HepG2 (cell line): ENCODE measurements around the gene SAMD4A. TPM values are rescaled to one million over a fixed set of nuclear protein-coding genes. Genes with fewer than 3 reads are reported as not detected.

Source experiments
- AKAP8 ChIP-seq: sonication (generic); formaldehyde crosslinking; IDR thresholded peaks from 2 replicates; pipeline ENCODE4 v1.5.1; 2020; ENCODE audit warnings: mild to moderate bottlenecking, missing genetic modification reagents
- CREB1 ChIP-seq, 2 experiments: fragments of 450-650 bp in 1 of 2; IDR thresholded peaks; 2 replicates each; pipeline ENCODE4 v1.6.1; 2016 to 2017; ENCODE audit warnings: control low read depth in 1 of 2, mild to moderate bottlenecking in 1 of 2, missing compliant biosample characterization in 1 of 2, missing genetic modification characterization in 1 of 2
- EED ChIP-seq: sonication (generic); formaldehyde crosslinking; IDR thresholded peaks from 2 replicates; pipeline ENCODE4 v1.5.0; 2020; ENCODE audit warnings: mild to moderate bottlenecking, missing genetic modification reagents
- IKZF1 ChIP-seq: fragments of 450-650 bp; IDR thresholded peaks from 2 replicates; pipeline ENCODE4 v1.7.1; 2016
- KLF16 ChIP-seq, 2 experiments: sonication (generic) in 1 of 2; formaldehyde crosslinking in 1 of 2; IDR thresholded peaks; 2 replicates each; pipeline versions ENCODE4 v1.6.1 to v1.8.0; 2016 to 2023; ENCODE audit warnings: missing genetic modification reagents in 2 of 2, missing compliant biosample characterization in 1 of 2
- MEIS2 ChIP-seq: sonication (generic); formaldehyde crosslinking; IDR thresholded peaks from 2 replicates; pipeline ENCODE4 v1.9.0; 2021; ENCODE audit warnings: mild to moderate bottlenecking, missing genetic modification reagents
- PRDM15 ChIP-seq: sonication (generic); formaldehyde crosslinking; IDR thresholded peaks from 2 replicates; pipeline ENCODE4 v1.4.0; 2020; ENCODE audit warnings: missing genetic modification reagents
- PRPF4 ChIP-seq: fragments of 200-400 bp; formaldehyde crosslinking; IDR thresholded peaks from 2 replicates; pipeline ENCODE4 v1.6.1; 2016; ENCODE audit warnings: low read length, low read depth; ENCODE audit not compliant: poor library complexity, severe bottlenecking
- REST ChIP-seq, 2 experiments: IDR thresholded peaks; 2 replicates each; pipeline ENCODE4 v1.6.1; 2011 to 2012; ENCODE audit warnings: low read length in 2 of 2, borderline replicate concordance in 1 of 2, low read depth in 1 of 2, mild to moderate bottlenecking in 1 of 2, moderate library complexity in 1 of 2
- SCMH1 ChIP-seq: sonication (generic); formaldehyde crosslinking; IDR thresholded peaks from 2 replicates; pipeline ENCODE4 v1.9.0; 2021; ENCODE audit warnings: missing genetic modification reagents, mild to moderate bottlenecking, borderline replicate concordance
- SRSF4 ChIP-seq: fragments of 200-400 bp; formaldehyde crosslinking; IDR thresholded peaks from one replicate; pipeline ENCODE4 v1.6.1; 2018; ENCODE audit warnings: mild to moderate bottlenecking, low read depth, low read length, moderate library complexity; ENCODE audit not compliant: poor library complexity, severe bottlenecking
- ZNF138 ChIP-seq: sonication (generic); formaldehyde crosslinking; IDR thresholded peaks from 2 replicates; pipeline ENCODE4 v1.5.0; 2020; ENCODE audit warnings: mild to moderate bottlenecking, low read depth, missing genetic modification reagents
- ZNF160 ChIP-seq: sonication (generic); formaldehyde crosslinking; IDR thresholded peaks from 2 replicates; pipeline ENCODE4 v1.8.0; 2022; ENCODE audit warnings: mild to moderate bottlenecking, inconsistent platforms, missing genetic modification reagents
- ZNF230 ChIP-seq: sonication (generic); formaldehyde crosslinking; IDR thresholded peaks from 2 replicates; pipeline ENCODE4 v1.4.0; 2020; ENCODE audit warnings: mild to moderate bottlenecking, missing genetic modification reagents
- ZNF232 ChIP-seq: sonication (generic); formaldehyde crosslinking; IDR thresholded peaks from 2 replicates; pipeline ENCODE4 v1.4.0; 2020; ENCODE audit warnings: missing genetic modification reagents, borderline replicate concordance
- ZNF343 ChIP-seq: sonication (generic); formaldehyde crosslinking; IDR thresholded peaks from 2 replicates; pipeline ENCODE4 v1.4.0; 2020; ENCODE audit warnings: mild to moderate bottlenecking, missing genetic modification reagents
- ZNF512B ChIP-seq: sonication (generic); formaldehyde crosslinking; IDR thresholded peaks from 2 replicates; pipeline ENCODE4 v1.5.1; 2020; ENCODE audit warnings: missing genetic modification reagents, mild to moderate bottlenecking, borderline replicate concordance
- polyA plus RNA-seq, 8 experiments: library from polyadenylated mRNA; depleted of rRNA in 3 of 8; stranded (reverse) in 7 of 8; unstranded in 1 of 8; fragments of >200 nt; fragmentation: Illumina TruSeq in 4 of 8; extraction: Trizol in 4 of 8; gene quantifications; 2 replicates each; pipeline versions ENCODE4 v1.2.1 to v1.2.3, GENCODE V29; 2011 to 2016; ENCODE audit warnings: low read depth in 4 of 8, missing spikeins in 1 of 8, mixed read lengths in 1 of 8; ENCODE audit not compliant: insufficient read depth in 1 of 8
- total RNA-seq, 5 experiments: library from RNA; depleted of rRNA; stranded (reverse); fragments of >200 nt; fragmentation: Illumina TruSeq; extraction: Trizol; gene quantifications; 2 replicates each; pipeline ENCODE4 v1.2.3, GENCODE V29; 2016; ENCODE audit warnings: low read depth in 1 of 5

SAMD4A gene
- total and polyA plus RNA-seq, 2 of the 13 experiments (the other 11 are each of a cell fraction or from before 2014, with no cell fraction given) = 11.8 to 13.0 TPM

- TF ChIP-seq KLF16 (CRISPR knock-in tag; IDR thresholded peaks at IDR 0.05) (peak in 1 of 2 experiments; percentile 35; a peak in 1 of 4 replicates), ZNF232 (CRISPR knock-in tag) (peak; percentile 77; the same call in 1 of the 2 replicates), SCMH1 (no peak), ZNF512B (CRISPR knock-in tag) (peak; percentile 44; the same call in 1 of the 2 replicates), PRDM15 (CRISPR knock-in tag) (peak; percentile 49; the same call in 1 of the 2 replicates), PRPF4 (no peak), ZNF343 (no peak; the same call in 1 of the 2 replicates), REST (IDR thresholded peaks at IDR 0.05; ENCODE audit: borderline replicate concordance in 1 of 2, low read depth in 1 of 2, low read length in 2 of 2) (no peak; a peak in 1 of 4 replicates), ZNF160 (CRISPR knock-in tag) (peak; percentile 79; the same call in 1 of the 2 replicates), SRSF4 (no peak), EED (CRISPR knock-in tag) (peak; percentile 87), ZNF230 (CRISPR knock-in tag) (no peak), AKAP8 (CRISPR knock-in tag) (peak; percentile 30; the same call in 1 of the 2 replicates), ZNF138 (CRISPR knock-in tag) (no peak), MEIS2 (peak; percentile 91), CREB1 (IDR thresholded peaks at IDR 0.05) (no peak), CREB1 (CRISPR knock-in tag; IDR thresholded peaks at IDR 0.05) (no peak), IKZF1 (no peak)
These were observed 1.8 kb upstream of the SAMD4A start (continued) for GRCh38 chr14:54564868-54565784.
